HEK293 (cell line): Measurements from ENCODE around the gene RHBDF2.

Experiments
- CTCF ChIA-PET: fragments of 350-600 bp; formaldehyde crosslinking; extraction: SDS; loops from one replicate; lab custom pipeline; 2021; ENCODE audit warnings: antibody characterized with exemption; lab: Yijun Ruan, JAX
- POLR2A ChIA-PET: fragments of 300-600 bp; formaldehyde crosslinking; extraction: SDS; loops from one replicate; lab custom pipeline; 2020; ENCODE audit warnings: antibody characterized with exemption, inconsistent platforms; lab: Yijun Ruan, JAX
- H3K27ac ChIP-seq: fragments of 200-500 bp; sonication (Bioruptor generic); 2 replicates; pipeline ENCODE4 v1.5.1; 2014; ENCODE audit warnings: low read depth, low read length, control low read depth, inconsistent platforms; ENCODE audit errors: extremely low read depth
- H3K36me3 ChIP-seq, 2 experiments: fragments of 200-500 bp in 1 of 2; sonication (Bioruptor generic) in 1 of 2; 1 replicate in 1 of 2; 2 replicates in 1 of 2; pipeline ENCODE4 v1.5.1; 2014 to 2017; ENCODE audit warnings: inconsistent platforms in 2 of 2, low read length in 2 of 2; ENCODE audit not compliant: control insufficient read depth in 2 of 2, insufficient read depth in 1 of 2
- H3K4me1 ChIP-seq: fragments of 200-500 bp; sonication (Bioruptor generic); 2 replicates; pipeline ENCODE4 v1.5.1; 2014; ENCODE audit warnings: mild to moderate bottlenecking, low read length, inconsistent platforms; ENCODE audit not compliant: control insufficient read depth, insufficient read depth
- H3K4me3 ChIP-seq: 2 replicates; pipeline ENCODE4 v1.5.1; 2011; ENCODE audit warnings: low read depth, mild to moderate bottlenecking, control low read depth, low read length, moderate library complexity
- H3K9me3 ChIP-seq: fragments of 200-500 bp; sonication (Bioruptor generic); 2 replicates; pipeline ENCODE4 v1.5.1; 2014; ENCODE audit warnings: low read depth, low read length, inconsistent platforms; ENCODE audit not compliant: control insufficient read depth, insufficient read depth
- GLIS1 ChIP-seq: fragments of 450-650 bp; formaldehyde crosslinking; IDR thresholded peaks from 2 replicates; pipeline ENCODE4 v1.5.1; 2016; ENCODE audit warnings: missing biosample characterization, missing genetic modification characterization
- GLIS2 ChIP-seq: fragments of 450-650 bp; formaldehyde crosslinking; IDR thresholded peaks from 2 replicates; pipeline ENCODE4 v1.5.1; 2016; ENCODE audit warnings: missing biosample characterization, missing genetic modification characterization
- INSM2 ChIP-seq: fragments of 450-650 bp; formaldehyde crosslinking; IDR thresholded peaks from 2 replicates; pipeline ENCODE4 v1.5.1; 2016; ENCODE audit warnings: missing biosample characterization, missing genetic modification characterization
- KLF17 ChIP-seq: fragments of 450-650 bp; formaldehyde crosslinking; IDR thresholded peaks from 2 replicates; pipeline ENCODE4 v1.5.1; 2016; ENCODE audit warnings: missing biosample characterization, missing genetic modification characterization
- RBAK ChIP-seq: fragments of 450-650 bp; formaldehyde crosslinking; IDR thresholded peaks from 2 replicates; pipeline ENCODE4 v1.5.1; 2016; ENCODE audit warnings: missing biosample characterization, missing genetic modification characterization
- ZBTB11 ChIP-seq: fragments of 450-650 bp; formaldehyde crosslinking; conservative IDR thresholded peaks from 2 replicates; pipeline ENCODE4 v1.5.1; 2016; ENCODE audit warnings: low read depth, missing biosample characterization, missing genetic modification characterization
- ZBTB17 ChIP-seq: fragments of 450-650 bp; formaldehyde crosslinking; IDR thresholded peaks from 2 replicates; pipeline ENCODE4 v1.5.1; 2016; ENCODE audit warnings: missing biosample characterization, missing genetic modification characterization
- ZFP69B ChIP-seq: fragments of 450-650 bp; formaldehyde crosslinking; IDR thresholded peaks from 2 replicates; pipeline ENCODE4 v1.5.1; 2016; ENCODE audit warnings: missing biosample characterization, missing genetic modification characterization
- ZNF146 ChIP-seq: fragments of 450-650 bp; formaldehyde crosslinking; IDR thresholded peaks from 2 replicates; pipeline ENCODE4 v1.5.1; 2016; ENCODE audit warnings: missing biosample characterization, missing genetic modification characterization
- ZNF157 ChIP-seq: fragments of 450-650 bp; formaldehyde crosslinking; IDR thresholded peaks from 2 replicates; pipeline ENCODE4 v1.5.1; 2016; ENCODE audit warnings: missing biosample characterization, missing genetic modification characterization
- ZNF184 ChIP-seq: fragments of 450-650 bp; IDR thresholded peaks from 2 replicates; pipeline ENCODE4 v1.5.1; 2018; ENCODE audit warnings: missing biosample characterization, mild to moderate bottlenecking, missing genetic modification characterization
- ZNF19 ChIP-seq: fragments of 450-650 bp; formaldehyde crosslinking; IDR thresholded peaks from 2 replicates; pipeline ENCODE4; 2016; ENCODE audit warnings: missing biosample characterization, missing genetic modification characterization, low read depth
- ZNF202 ChIP-seq: fragments of 450-650 bp; formaldehyde crosslinking; IDR thresholded peaks from 2 replicates; pipeline ENCODE4 v1.5.1; 2016; ENCODE audit warnings: missing biosample characterization, missing genetic modification characterization, borderline replicate concordance
- ZNF302 ChIP-seq: fragments of 450-650 bp; formaldehyde crosslinking; IDR thresholded peaks from 2 replicates; pipeline ENCODE4 v1.5.1; 2016; ENCODE audit warnings: missing biosample characterization, missing genetic modification characterization, low read depth
- ZNF501 ChIP-seq: fragments of 450-650 bp; formaldehyde crosslinking; IDR thresholded peaks from 2 replicates; pipeline ENCODE4 v1.5.1; 2016; ENCODE audit warnings: missing biosample characterization, missing genetic modification characterization
- ZNF600 ChIP-seq: fragments of 450-650 bp; formaldehyde crosslinking; IDR thresholded peaks from 2 replicates; pipeline ENCODE4 v1.5.1; 2016; ENCODE audit warnings: missing biosample characterization, missing genetic modification characterization
- ZNF610 ChIP-seq: fragments of 450-650 bp; formaldehyde crosslinking; IDR thresholded peaks from 2 replicates; pipeline ENCODE4 v1.5.1; 2016; ENCODE audit warnings: missing biosample characterization, missing genetic modification characterization, borderline replicate concordance
- ZNF707 ChIP-seq: fragments of 450-650 bp; formaldehyde crosslinking; IDR thresholded peaks from 2 replicates; pipeline ENCODE4 v1.5.1; 2016; ENCODE audit warnings: missing biosample characterization, missing genetic modification characterization
- ZNF837 ChIP-seq: fragments of 450-650 bp; formaldehyde crosslinking; IDR thresholded peaks from 2 replicates; pipeline ENCODE4 v1.5.1; 2016; ENCODE audit warnings: missing biosample characterization, missing genetic modification characterization
- TF ChIP-seq, protein P1 (sequence below): fragments of 450-650 bp; formaldehyde crosslinking; IDR thresholded peaks from 2 replicates; pipeline ENCODE4 v1.5.1; 2016; ENCODE audit warnings: missing biosample characterization, missing genetic modification characterization
- TF ChIP-seq, protein P2 (sequence below): fragments of 450-650 bp; formaldehyde crosslinking; IDR thresholded peaks from 2 replicates; pipeline ENCODE4 v1.5.1; 2016; ENCODE audit warnings: missing biosample characterization, missing genetic modification characterization
- TF ChIP-seq, protein P3 (sequence below): fragments of 450-650 bp; formaldehyde crosslinking; IDR thresholded peaks from 2 replicates; pipeline ENCODE4 v1.5.1; 2016; ENCODE audit warnings: missing biosample characterization, missing genetic modification characterization, borderline replicate concordance

Gene RHBDF2

DNA sequence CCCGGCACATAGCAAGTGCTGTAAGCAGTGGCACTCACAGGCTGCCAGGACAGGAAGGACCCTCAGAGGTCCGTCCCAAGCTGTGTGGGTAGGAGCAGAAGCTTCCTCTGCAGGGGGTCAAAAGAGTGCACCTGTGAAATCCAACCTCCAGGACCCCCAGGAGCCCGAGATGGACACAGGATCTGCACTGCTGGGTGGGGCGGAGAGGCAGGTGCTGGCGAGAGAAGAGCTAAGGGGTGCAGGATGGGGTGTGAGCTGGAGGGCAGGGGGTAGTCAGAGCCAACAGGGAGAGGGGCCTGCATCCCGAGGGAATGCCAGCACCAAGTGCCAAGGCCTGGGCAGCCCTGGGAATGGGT, 34.5 kb downstream of the RHBDF2 start:
- Histone ChIP-seq H3K36me3 (peaks cover 0 to 2% of the 10 kb centered on the region in 2 experiments; a peak in 1 of 3 replicates), H3K9me3 (no peaks in the 10 kb centered on the region), H3K4me1 (no peaks in the 10 kb centered on the region), H3K27ac (no peak overlapping the region), H3K4me3 (no peak overlapping the region)
- ChIA-PET CTCF (interaction anchor here (0.6 to 12.5 kb wide), 37 partner anchors 9 to 324 kb away, joined by 3 to 187 read pairs (median 4); partner anchors contain the start of genes RHBDF2 and UBE2O), POLR2A (interaction anchor here (0.9 to 1.3 kb wide), 2 partner anchors 32 to 35 kb away, joined by 3 to 5 read pairs; partner anchors contain the start of gene RHBDF2)
- TF ChIP-seq ZNF501 (no peak), ZNF146 (no peak), ZNF610 (no peak), ZNF184 (no peak), ZBTB17 (tag by site-specific recombination) (no peak), ZNF600 (tag by site-specific recombination) (peak; percentile 44; the same call in 1 of the 2 replicates), ZBTB11 (tag by site-specific recombination) (no peak), ZNF157 (tag by site-specific recombination) (no peak), ZNF302 (tag by site-specific recombination) (no peak), ZNF19 (tag by site-specific recombination) (no peak), GLIS2 (tag by site-specific recombination) (peak; percentile 45; the same call in 1 of the 2 replicates), KLF17 (tag by site-specific recombination) (no peak), ZFP69B (tag by site-specific recombination) (no peak), RBAK (tag by site-specific recombination) (no peak), ZNF837 (tag by site-specific recombination) (no peak), ZNF202 (no peak), INSM2 (tag by site-specific recombination) (no peak), ZNF707 (no peak), GLIS1 (tag by site-specific recombination) (peak; percentile 71)
- TF ChIP-seq, protein P1, sequence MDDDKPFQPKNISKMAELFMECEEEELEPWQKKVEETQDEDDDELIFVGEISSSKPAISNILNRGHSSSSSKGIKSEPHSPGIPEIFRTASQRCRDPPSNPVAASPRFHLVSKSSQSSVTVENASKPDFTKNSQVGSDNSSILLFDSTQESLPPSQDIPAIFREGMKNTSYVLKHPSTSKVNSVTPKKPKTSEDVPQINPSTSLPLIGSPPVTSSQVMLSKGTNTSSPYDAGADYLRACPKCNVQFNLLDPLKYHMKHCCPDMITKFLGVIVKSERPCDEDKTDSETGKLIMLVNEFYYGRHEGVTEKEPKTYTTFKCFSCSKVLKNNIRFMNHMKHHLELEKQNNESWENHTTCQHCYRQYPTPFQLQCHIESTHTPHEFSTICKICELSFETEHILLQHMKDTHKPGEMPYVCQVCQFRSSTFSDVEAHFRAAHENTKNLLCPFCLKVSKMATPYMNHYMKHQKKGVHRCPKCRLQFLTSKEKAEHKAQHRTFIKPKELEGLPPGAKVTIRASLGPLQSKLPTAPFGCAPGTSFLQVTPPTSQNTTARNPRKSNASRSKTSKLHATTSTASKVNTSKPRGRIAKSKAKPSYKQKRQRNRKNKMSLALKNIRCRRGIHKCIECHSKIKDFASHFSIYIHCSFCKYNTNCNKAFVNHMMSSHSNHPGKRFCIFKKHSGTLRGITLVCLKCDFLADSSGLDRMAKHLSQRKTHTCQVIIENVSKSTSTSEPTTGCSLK (tag by site-specific recombination), result no peak
- TF ChIP-seq, protein P2, sequence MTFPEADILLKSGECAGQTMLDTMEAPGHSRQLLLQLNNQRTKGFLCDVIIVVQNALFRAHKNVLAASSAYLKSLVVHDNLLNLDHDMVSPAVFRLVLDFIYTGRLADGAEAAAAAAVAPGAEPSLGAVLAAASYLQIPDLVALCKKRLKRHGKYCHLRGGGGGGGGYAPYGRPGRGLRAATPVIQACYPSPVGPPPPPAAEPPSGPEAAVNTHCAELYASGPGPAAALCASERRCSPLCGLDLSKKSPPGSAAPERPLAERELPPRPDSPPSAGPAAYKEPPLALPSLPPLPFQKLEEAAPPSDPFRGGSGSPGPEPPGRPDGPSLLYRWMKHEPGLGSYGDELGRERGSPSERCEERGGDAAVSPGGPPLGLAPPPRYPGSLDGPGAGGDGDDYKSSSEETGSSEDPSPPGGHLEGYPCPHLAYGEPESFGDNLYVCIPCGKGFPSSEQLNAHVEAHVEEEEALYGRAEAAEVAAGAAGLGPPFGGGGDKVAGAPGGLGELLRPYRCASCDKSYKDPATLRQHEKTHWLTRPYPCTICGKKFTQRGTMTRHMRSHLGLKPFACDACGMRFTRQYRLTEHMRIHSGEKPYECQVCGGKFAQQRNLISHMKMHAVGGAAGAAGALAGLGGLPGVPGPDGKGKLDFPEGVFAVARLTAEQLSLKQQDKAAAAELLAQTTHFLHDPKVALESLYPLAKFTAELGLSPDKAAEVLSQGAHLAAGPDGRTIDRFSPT (tag by site-specific recombination), result no peak
- TF ChIP-seq, protein P3, sequence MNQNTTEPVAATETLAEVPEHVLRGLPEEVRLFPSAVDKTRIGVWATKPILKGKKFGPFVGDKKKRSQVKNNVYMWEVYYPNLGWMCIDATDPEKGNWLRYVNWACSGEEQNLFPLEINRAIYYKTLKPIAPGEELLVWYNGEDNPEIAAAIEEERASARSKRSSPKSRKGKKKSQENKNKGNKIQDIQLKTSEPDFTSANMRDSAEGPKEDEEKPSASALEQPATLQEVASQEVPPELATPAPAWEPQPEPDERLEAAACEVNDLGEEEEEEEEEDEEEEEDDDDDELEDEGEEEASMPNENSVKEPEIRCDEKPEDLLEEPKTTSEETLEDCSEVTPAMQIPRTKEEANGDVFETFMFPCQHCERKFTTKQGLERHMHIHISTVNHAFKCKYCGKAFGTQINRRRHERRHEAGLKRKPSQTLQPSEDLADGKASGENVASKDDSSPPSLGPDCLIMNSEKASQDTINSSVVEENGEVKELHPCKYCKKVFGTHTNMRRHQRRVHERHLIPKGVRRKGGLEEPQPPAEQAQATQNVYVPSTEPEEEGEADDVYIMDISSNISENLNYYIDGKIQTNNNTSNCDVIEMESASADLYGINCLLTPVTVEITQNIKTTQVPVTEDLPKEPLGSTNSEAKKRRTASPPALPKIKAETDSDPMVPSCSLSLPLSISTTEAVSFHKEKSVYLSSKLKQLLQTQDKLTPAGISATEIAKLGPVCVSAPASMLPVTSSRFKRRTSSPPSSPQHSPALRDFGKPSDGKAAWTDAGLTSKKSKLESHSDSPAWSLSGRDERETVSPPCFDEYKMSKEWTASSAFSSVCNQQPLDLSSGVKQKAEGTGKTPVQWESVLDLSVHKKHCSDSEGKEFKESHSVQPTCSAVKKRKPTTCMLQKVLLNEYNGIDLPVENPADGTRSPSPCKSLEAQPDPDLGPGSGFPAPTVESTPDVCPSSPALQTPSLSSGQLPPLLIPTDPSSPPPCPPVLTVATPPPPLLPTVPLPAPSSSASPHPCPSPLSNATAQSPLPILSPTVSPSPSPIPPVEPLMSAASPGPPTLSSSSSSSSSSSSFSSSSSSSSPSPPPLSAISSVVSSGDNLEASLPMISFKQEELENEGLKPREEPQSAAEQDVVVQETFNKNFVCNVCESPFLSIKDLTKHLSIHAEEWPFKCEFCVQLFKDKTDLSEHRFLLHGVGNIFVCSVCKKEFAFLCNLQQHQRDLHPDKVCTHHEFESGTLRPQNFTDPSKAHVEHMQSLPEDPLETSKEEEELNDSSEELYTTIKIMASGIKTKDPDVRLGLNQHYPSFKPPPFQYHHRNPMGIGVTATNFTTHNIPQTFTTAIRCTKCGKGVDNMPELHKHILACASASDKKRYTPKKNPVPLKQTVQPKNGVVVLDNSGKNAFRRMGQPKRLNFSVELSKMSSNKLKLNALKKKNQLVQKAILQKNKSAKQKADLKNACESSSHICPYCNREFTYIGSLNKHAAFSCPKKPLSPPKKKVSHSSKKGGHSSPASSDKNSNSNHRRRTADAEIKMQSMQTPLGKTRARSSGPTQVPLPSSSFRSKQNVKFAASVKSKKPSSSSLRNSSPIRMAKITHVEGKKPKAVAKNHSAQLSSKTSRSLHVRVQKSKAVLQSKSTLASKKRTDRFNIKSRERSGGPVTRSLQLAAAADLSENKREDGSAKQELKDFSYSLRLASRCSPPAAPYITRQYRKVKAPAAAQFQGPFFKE, result no peak
